Ovary (tissue), 3 donors: ENCODE results near the gene ZNF841.

Experiments used
- EP300 ChIP-seq: sonication (generic); formaldehyde crosslinking; IDR thresholded peaks from one replicate; pipeline ENCODE4 v1.6.1; 2017; ENCODE audit warnings: antibody characterized with exemption
- POLR2A ChIP-seq: fragments of 450-650 bp; IDR thresholded peaks from one replicate; pipeline ENCODE4 v1.6.1; 2017; ENCODE audit warnings: antibody characterized with exemption, mild to moderate bottlenecking, moderate library complexity
- TF ChIP-seq, protein P1 (sequence below), 3 donors: fragments of 450-650 bp in 2 of 3; fragments of 200-600 bp in 1 of 3; IDR thresholded peaks; one replicate each; pipeline versions ENCODE4 v1.5.1 to v1.8.0; 2016 to 2022; ENCODE audit warnings: antibody characterized with exemption in 3 of 3, mild to moderate bottlenecking in 1 of 3
- donor health status: DM: no; HTN: no; CAD: no.

DNA sequence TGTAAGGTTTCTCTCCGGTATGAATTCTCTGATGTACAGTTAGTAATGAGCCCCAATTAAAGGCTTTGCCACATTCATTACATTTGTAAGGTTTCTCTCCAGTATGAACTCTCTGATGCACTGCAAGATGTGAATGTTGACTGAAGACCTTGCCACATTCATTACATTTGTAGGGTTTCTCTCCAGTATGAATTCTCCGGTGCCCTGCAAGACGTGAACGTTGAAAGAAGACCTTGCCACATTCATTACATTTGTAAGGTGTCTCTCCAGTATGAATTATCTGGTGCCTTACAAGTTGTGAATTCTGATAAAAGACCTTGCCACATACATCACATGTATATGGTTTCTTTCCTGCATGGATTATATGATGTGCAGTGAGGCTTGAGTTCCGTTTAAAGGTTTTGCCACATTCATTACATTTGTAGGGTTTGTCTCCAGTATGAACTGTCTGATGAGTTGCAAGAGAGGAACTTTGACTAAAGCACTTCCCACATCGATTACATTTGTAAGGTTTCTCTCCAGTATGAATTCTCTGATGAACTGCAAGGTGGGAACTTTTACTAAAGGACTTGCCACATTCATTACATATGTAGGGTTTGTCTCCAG, 29.2 kb downstream of the ZNF841 start:
- TF ChIP-seq, protein P1, sequence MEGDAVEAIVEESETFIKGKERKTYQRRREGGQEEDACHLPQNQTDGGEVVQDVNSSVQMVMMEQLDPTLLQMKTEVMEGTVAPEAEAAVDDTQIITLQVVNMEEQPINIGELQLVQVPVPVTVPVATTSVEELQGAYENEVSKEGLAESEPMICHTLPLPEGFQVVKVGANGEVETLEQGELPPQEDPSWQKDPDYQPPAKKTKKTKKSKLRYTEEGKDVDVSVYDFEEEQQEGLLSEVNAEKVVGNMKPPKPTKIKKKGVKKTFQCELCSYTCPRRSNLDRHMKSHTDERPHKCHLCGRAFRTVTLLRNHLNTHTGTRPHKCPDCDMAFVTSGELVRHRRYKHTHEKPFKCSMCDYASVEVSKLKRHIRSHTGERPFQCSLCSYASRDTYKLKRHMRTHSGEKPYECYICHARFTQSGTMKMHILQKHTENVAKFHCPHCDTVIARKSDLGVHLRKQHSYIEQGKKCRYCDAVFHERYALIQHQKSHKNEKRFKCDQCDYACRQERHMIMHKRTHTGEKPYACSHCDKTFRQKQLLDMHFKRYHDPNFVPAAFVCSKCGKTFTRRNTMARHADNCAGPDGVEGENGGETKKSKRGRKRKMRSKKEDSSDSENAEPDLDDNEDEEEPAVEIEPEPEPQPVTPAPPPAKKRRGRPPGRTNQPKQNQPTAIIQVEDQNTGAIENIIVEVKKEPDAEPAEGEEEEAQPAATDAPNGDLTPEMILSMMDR (IDR thresholded peaks at IDR 0.05) = no peak
- TF ChIP-seq EP300 = no peak
- TF ChIP-seq POLR2A = no peak
